HepG2 (cell line): ENCODE data around the gene KIN. TPM values are rescaled to one million over a fixed set of nuclear protein-coding genes. Genes with fewer than 3 reads are reported as not detected.

ENCODE experiments used
- GABPB1 ChIP-seq: IDR thresholded peaks from 2 replicates; pipeline ENCODE4 v1.6.1; 2016; ENCODE audit warnings: mild to moderate bottlenecking, missing genetic modification reagents, moderate library complexity, missing compliant biosample characterization
- ISL2 ChIP-seq: sonication (generic); formaldehyde crosslinking; IDR thresholded peaks from 2 replicates; pipeline ENCODE4 v1.5.0; 2020; ENCODE audit warnings: missing genetic modification reagents
- SP2 ChIP-seq: sonication (generic); formaldehyde crosslinking; IDR thresholded peaks from 2 replicates; pipeline ENCODE4 v1.5.1; 2020; ENCODE audit warnings: mild to moderate bottlenecking, missing genetic modification reagents
- ZBED4 ChIP-seq: sonication (generic); formaldehyde crosslinking; IDR thresholded peaks from 2 replicates; pipeline ENCODE4 v1.4.0; 2020; ENCODE audit warnings: missing genetic modification reagents, borderline replicate concordance
- ZFP36L2 ChIP-seq: sonication (generic); formaldehyde crosslinking; IDR thresholded peaks from 2 replicates; pipeline ENCODE4 v1.4.0; 2020; ENCODE audit warnings: missing genetic modification reagents
- ZNF337 ChIP-seq: sonication (generic); formaldehyde crosslinking; IDR thresholded peaks from 2 replicates; pipeline ENCODE4 v1.5.1; 2020; ENCODE audit warnings: missing genetic modification reagents, low read depth, mild to moderate bottlenecking, borderline replicate concordance
- ZNF510 ChIP-seq: sonication (generic); formaldehyde crosslinking; IDR thresholded peaks from 2 replicates; pipeline ENCODE4 v1.4.0; 2020; ENCODE audit warnings: low read depth, mild to moderate bottlenecking, missing genetic modification reagents
- ZNF781 ChIP-seq: sonication (generic); formaldehyde crosslinking; IDR thresholded peaks from 2 replicates; pipeline ENCODE4 v1.5.1; 2020; ENCODE audit warnings: borderline replicate concordance, mild to moderate bottlenecking, missing genetic modification reagents; ENCODE audit errors: not compliant biosample characterization
- ZNF792 ChIP-seq: IDR thresholded peaks from 2 replicates; pipeline ENCODE4 v1.6.1; 2016
- polyA plus RNA-seq, 8 experiments: library from polyadenylated mRNA; depleted of rRNA in 3 of 8; stranded (reverse) in 7 of 8; unstranded in 1 of 8; fragments of >200 nt; fragmentation: Illumina TruSeq in 4 of 8; extraction: Trizol in 4 of 8; gene quantifications; 2 replicates each; pipeline versions ENCODE4 v1.2.1 to v1.2.3, GENCODE V29; 2011 to 2016; ENCODE audit warnings: low read depth in 4 of 8, missing spikeins in 1 of 8, mixed read lengths in 1 of 8; ENCODE audit not compliant: insufficient read depth in 1 of 8
- total RNA-seq, 5 experiments: library from RNA; depleted of rRNA; stranded (reverse); fragments of >200 nt; fragmentation: Illumina TruSeq; extraction: Trizol; gene quantifications; 2 replicates each; pipeline ENCODE4 v1.2.3, GENCODE V29; 2016; ENCODE audit warnings: low read depth in 1 of 5
- TF ChIP-seq, protein P1 (sequence below): sonication (generic); formaldehyde crosslinking; IDR thresholded peaks from 2 replicates; pipeline ENCODE4 v1.4.0; 2020; ENCODE audit warnings: missing genetic modification reagents
- TF ChIP-seq, protein P2 (sequence below): sonication (generic); formaldehyde crosslinking; IDR thresholded peaks from 2 replicates; pipeline ENCODE4 v1.5.1; 2020; ENCODE audit warnings: mild to moderate bottlenecking, missing genetic modification reagents, borderline replicate concordance

KIN gene
- total and polyA plus RNA-seq, 2 of the 13 experiments (the other 11 are each of a cell fraction or from before 2014, with no cell fraction given) = 4.9 to 23.2 TPM

GRCh38 chr10:7787857-7788638 is at the start of gene KIN, which contains the start of gene ATP5F1C (continued):
- TF ChIP-seq ZBED4 (CRISPR knock-in tag) (peak; percentile 82; the same call in 1 of the 2 replicates), ZNF792 (peak; percentile 71; the same call in 1 of the 2 replicates), ZNF337 (CRISPR knock-in tag) (peak; percentile 66; the same call in 1 of the 2 replicates), ISL2 (CRISPR knock-in tag) (peak; percentile 36; the same call in 1 of the 2 replicates), ZNF781 (peak; percentile 87), GABPB1 (peak; percentile 96), SP2 (CRISPR knock-in tag) (peak; percentile 88), ZNF510 (CRISPR knock-in tag) (0 out of 2 replicates have a peak, but pooled peaks have one; percentile 93), ZFP36L2 (CRISPR knock-in tag) (peak; percentile 74; the same call in 1 of the 2 replicates)
- TF ChIP-seq, protein P1, sequence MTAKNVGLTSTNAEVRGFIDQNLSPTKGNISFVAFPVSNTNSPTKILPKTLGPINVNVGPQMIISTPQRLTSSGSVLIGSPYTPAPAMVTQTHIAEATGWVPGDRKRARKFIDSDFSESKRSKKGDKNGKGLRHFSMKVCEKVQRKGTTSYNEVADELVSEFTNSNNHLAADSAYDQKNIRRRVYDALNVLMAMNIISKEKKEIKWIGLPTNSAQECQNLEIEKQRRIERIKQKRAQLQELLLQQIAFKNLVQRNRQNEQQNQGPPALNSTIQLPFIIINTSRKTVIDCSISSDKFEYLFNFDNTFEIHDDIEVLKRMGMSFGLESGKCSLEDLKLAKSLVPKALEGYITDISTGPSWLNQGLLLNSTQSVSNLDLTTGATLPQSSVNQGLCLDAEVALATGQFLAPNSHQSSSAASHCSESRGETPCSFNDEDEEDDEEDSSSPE (CRISPR knock-in tag) = peak; percentile 52; the same call in 1 of the 2 replicates
- TF ChIP-seq, protein P2, sequence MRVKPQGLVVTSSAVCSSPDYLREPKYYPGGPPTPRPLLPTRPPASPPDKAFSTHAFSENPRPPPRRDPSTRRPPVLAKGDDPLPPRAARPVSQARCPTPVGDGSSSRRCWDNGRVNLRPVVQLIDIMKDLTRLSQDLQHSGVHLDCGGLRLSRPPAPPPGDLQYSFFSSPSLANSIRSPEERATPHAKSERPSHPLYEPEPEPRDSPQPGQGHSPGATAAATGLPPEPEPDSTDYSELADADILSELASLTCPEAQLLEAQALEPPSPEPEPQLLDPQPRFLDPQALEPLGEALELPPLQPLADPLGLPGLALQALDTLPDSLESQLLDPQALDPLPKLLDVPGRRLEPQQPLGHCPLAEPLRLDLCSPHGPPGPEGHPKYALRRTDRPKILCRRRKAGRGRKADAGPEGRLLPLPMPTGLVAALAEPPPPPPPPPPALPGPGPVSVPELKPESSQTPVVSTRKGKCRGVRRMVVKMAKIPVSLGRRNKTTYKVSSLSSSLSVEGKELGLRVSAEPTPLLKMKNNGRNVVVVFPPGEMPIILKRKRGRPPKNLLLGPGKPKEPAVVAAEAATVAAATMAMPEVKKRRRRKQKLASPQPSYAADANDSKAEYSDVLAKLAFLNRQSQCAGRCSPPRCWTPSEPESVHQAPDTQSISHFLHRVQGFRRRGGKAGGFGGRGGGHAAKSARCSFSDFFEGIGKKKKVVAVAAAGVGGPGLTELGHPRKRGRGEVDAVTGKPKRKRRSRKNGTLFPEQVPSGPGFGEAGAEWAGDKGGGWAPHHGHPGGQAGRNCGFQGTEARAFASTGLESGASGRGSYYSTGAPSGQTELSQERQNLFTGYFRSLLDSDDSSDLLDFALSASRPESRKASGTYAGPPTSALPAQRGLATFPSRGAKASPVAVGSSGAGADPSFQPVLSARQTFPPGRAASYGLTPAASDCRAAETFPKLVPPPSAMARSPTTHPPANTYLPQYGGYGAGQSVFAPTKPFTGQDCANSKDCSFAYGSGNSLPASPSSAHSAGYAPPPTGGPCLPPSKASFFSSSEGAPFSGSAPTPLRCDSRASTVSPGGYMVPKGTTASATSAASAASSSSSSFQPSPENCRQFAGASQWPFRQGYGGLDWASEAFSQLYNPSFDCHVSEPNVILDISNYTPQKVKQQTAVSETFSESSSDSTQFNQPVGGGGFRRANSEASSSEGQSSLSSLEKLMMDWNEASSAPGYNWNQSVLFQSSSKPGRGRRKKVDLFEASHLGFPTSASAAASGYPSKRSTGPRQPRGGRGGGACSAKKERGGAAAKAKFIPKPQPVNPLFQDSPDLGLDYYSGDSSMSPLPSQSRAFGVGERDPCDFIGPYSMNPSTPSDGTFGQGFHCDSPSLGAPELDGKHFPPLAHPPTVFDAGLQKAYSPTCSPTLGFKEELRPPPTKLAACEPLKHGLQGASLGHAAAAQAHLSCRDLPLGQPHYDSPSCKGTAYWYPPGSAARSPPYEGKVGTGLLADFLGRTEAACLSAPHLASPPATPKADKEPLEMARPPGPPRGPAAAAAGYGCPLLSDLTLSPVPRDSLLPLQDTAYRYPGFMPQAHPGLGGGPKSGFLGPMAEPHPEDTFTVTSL (CRISPR knock-in tag) = 0 out of 2 replicates have a peak, but pooled peaks have one; percentile 29
